Tibial artery (tissue), 4 donors: ENCODE data around the gene MYO5A.

Source experiments
- DNase-seq, 2 donors: peaks; one replicate each; pipeline ENCODE4 v3.0.0-alpha.2; 2019
- H3K27ac ChIP-seq, 2 donors: fragments of 200-600 bp; sonication (generic) in 1 of 2; 1 replicate in 1 of 2; 2 replicates in 1 of 2; pipeline ENCODE4 v1.5.1; 2018 to 2019; ENCODE audit warnings: mild to moderate bottlenecking in 1 of 2
- H3K27me3 ChIP-seq, 2 donors: fragments of 200-600 bp; sonication (generic) in 1 of 2; one replicate each; pipeline versions ENCODE4 v1.5.1 to v1.6.0; 2016 to 2019
- H3K36me3 ChIP-seq, 3 donors: fragments of 200-600 bp; sonication (generic) in 2 of 3; one replicate each; pipeline ENCODE4 v1.5.1; 2016 to 2019; ENCODE audit warnings: mild to moderate bottlenecking in 2 of 3
- H3K4me1 ChIP-seq, 4 donors: fragments of 200-600 bp; sonication (generic) in 2 of 4; 1 replicate in 3 of 4; 2 replicates in 1 of 4; pipeline ENCODE4 v1.5.1; 2016 to 2019
- H3K4me3 ChIP-seq, 2 donors: fragments of 200-600 bp; sonication (generic) in 1 of 2; 1 replicate in 1 of 2; 2 replicates in 1 of 2; pipeline ENCODE4 v1.5.1; 2018 to 2019; ENCODE audit warnings: mild to moderate bottlenecking in 2 of 2
- H3K9me3 ChIP-seq, 3 donors: fragments of 200-600 bp; sonication (generic) in 1 of 3; one replicate each; pipeline ENCODE4 v1.5.1; 2016 to 2019
- intact Hi-C: fragments of 100-400 bp; cut with DNase I; formaldehyde crosslinking; loops from one replicate; pipeline ENCODE4 v1.15.0; 2023; ENCODE audit warnings: low total_unique reads
- TF ChIP-seq, protein P1 (sequence below), 2 experiments: fragments of 200-600 bp in 1 of 2; fragments of 450-650 bp in 1 of 2; IDR thresholded peaks; one replicate each; pipeline ENCODE4 v1.5.1; 2017 to 2019; ENCODE audit warnings: antibody characterized with exemption in 2 of 2, mild to moderate bottlenecking in 1 of 2, moderate library complexity in 1 of 2

The MYO5A gene

GRCh38 chr15:52498706-52499105, 30.0 kb downstream of the MYO5A start:
- H3K4me3 ChIP-seq: no peak overlapping the region
- DNase-seq: no peak
- no peaks in the 10 kb centered on the region for H3K9me3 ChIP-seq
- intact Hi-C loops: no loop called here
- no peaks in the 10 kb centered on the region for H3K27me3 ChIP-seq
- no peak overlapping the region for H3K27ac ChIP-seq
- TF ChIP-seq, protein P1, sequence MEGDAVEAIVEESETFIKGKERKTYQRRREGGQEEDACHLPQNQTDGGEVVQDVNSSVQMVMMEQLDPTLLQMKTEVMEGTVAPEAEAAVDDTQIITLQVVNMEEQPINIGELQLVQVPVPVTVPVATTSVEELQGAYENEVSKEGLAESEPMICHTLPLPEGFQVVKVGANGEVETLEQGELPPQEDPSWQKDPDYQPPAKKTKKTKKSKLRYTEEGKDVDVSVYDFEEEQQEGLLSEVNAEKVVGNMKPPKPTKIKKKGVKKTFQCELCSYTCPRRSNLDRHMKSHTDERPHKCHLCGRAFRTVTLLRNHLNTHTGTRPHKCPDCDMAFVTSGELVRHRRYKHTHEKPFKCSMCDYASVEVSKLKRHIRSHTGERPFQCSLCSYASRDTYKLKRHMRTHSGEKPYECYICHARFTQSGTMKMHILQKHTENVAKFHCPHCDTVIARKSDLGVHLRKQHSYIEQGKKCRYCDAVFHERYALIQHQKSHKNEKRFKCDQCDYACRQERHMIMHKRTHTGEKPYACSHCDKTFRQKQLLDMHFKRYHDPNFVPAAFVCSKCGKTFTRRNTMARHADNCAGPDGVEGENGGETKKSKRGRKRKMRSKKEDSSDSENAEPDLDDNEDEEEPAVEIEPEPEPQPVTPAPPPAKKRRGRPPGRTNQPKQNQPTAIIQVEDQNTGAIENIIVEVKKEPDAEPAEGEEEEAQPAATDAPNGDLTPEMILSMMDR (IDR thresholded peaks at IDR 0.05): no peak
- H3K36me3 ChIP-seq: peaks cover 0 to 4% (median 0%) of the 10 kb centered on the region in 3 donors
- no peaks in the 10 kb centered on the region for H3K4me1 ChIP-seq

DNA sequence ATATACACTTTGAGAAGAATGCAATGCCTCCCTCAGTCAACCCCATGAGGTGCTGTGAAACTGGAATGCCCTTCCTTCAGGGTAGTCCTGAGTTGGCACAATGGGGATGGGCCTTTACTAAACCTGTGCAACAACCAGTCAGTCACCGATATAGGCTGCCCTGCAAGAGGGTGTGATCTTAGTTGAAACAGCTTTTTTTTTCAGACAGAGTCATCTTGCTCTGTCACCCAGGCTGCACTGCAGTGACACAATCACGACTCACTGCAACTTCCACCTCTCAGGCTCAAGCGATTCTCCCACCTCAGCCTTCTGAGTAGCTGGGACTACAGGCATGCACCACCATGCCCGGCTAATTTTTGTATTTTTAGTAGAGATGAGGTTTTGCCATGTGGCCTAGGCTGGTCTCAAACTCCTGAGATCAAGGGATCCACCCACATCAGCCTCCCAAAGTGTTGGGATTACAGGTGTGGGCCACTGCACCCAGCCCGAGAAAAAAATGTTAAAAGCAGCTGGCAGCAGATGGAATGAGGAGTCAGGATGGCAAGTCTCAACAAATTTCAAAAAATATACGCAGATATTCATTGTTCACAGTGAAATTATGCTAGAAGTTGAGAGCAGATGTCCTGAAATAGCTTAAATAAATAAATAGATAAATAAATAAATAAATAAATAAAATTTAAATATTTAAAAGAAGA, 31.8 kb downstream of the MYO5A start:
- Histone ChIP-seq H3K4me3 (no peak overlapping the region), H3K27ac (no peak overlapping the region), H3K27me3 (no peaks in the 10 kb centered on the region), H3K36me3 (peaks cover 0 to 4% (median 0%) of the 10 kb centered on the region in 3 donors), H3K9me3 (no peaks in the 10 kb centered on the region), H3K4me1 (no peaks in the 10 kb centered on the region)
- no peak for DNase-seq
- TF ChIP-seq, protein P1 (IDR thresholded peaks at IDR 0.05): no peak
- intact Hi-C loops: no loop called here

- H3K27me3 ChIP-seq: no peaks in the 10 kb centered on the region
- TF ChIP-seq, protein P1 (IDR thresholded peaks at IDR 0.05): no peak
- no peak overlapping the region for H3K4me3 ChIP-seq
- no peak overlapping the region for H3K27ac ChIP-seq
- no peaks in the 10 kb centered on the region for H3K4me1 ChIP-seq
- H3K9me3 ChIP-seq: no peaks in the 10 kb centered on the region
- intact Hi-C loops: no loop called here
- H3K36me3 ChIP-seq: peaks cover 0 to 2% (median 0%) of the 10 kb centered on the region in 3 donors
- no peak for DNase-seq
Measured at GRCh38 chr15:52496175-52496574, 32.5 kb downstream of the MYO5A start.

DNA sequence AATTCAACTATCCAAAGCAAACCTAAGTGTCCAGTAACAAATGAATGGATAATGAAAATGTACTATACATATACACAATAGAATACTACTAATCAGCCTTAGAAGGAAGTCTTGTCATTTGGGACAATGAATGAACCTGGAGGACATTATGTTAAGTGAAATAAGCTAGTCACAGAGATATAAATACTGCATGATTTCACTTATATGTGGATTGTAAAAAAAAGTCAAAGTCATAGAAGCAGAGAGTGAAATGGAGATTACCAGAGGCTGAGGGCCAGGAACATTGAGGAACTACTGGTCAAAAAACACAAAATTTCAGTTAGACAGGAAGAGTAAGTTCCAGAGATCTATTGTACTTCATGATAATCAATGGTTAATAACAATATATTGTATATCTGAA, 33.6 kb downstream of the MYO5A start:
- no peak overlapping the region for H3K27ac ChIP-seq
- no peaks in the 10 kb centered on the region for H3K27me3 ChIP-seq
- H3K4me1 ChIP-seq: no peaks in the 10 kb centered on the region
- intact Hi-C loops: no loop called here
- H3K9me3 ChIP-seq: no peaks in the 10 kb centered on the region
- H3K4me3 ChIP-seq: no peak overlapping the region
- TF ChIP-seq, protein P1 (IDR thresholded peaks at IDR 0.05): no peak
- H3K36me3 ChIP-seq: no peaks in the 10 kb centered on the region
- DNase-seq: no peak

DNA sequence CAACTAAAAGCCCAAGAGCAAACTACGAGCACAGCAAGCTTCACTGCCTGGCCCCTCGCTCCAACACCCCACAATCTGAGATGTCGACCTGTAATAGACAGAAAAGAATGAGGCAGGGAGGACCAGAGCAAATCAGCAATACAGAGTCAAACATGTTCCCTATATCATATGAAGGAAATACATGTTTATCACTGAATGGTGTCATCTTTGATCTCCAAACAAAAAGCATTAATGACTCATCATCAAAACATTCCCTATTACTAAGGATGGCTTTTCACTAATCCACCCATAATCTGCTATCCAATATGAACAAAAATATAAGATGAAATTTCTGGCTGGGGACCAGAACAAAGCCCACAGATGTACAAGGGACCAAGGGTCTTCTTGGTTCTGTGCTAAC, 34.7 kb downstream of the MYO5A start:
- H3K27me3 ChIP-seq: no peaks in the 10 kb centered on the region
- no peaks in the 10 kb centered on the region for H3K9me3 ChIP-seq
- no peaks in the 10 kb centered on the region for H3K36me3 ChIP-seq
- H3K27ac ChIP-seq: no peak overlapping the region
- H3K4me3 ChIP-seq: no peak overlapping the region
- DNase-seq: no peak
- no peaks in the 10 kb centered on the region for H3K4me1 ChIP-seq
- TF ChIP-seq, protein P1 (IDR thresholded peaks at IDR 0.05): no peak
- intact Hi-C loops: no loop called here

- no peaks in the 10 kb centered on the region for H3K27me3 ChIP-seq
- no peaks in the 10 kb centered on the region for H3K9me3 ChIP-seq
- H3K4me3 ChIP-seq: no peak overlapping the region
- H3K4me1 ChIP-seq: no peaks in the 10 kb centered on the region
- TF ChIP-seq, protein P1 (IDR thresholded peaks at IDR 0.05): no peak
- H3K27ac ChIP-seq: no peak overlapping the region
- intact Hi-C loops: no loop called here
- H3K36me3 ChIP-seq: no peaks in the 10 kb centered on the region
- no peak for DNase-seq
Measured at GRCh38 chr15:52492132-52492531, 36.5 kb downstream of the MYO5A start.
